ENCODE data around the gene FAM240B. TPM values are rescaled to one million over a fixed set of nuclear protein-coding genes. Genes with fewer than 3 reads are reported as not detected.

FAM240B gene
- total and polyA plus RNA-seq, 2 experiments from 2014 or later = not detected

DNA sequence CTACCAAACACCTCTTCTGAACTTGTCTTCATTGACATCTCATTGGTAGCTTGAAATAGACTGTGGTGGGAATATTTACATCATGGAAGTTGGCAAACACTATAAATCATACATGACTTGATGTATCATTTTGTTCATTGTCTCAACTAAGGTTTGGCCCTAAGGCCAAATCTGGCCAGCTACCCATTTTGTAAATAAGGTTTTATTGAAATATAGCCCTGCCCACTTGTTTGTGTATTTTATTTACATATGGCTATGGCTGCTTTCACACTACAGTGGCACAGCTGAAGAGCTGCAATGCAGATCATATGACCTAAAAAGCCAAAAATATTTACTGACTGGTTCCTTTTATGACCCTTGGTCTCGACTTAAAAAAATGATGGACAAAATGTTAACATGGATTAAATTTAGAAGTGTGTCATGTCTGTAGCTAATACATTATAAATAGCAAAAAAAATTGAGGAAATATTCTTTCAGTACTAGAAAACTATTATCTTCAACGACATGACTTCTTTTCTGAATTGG, 22.1 kb downstream of the FAM240B start:
- no peak overlapping the region for H3K4me3 ChIP-seq
- H3K4me2 ChIP-seq = no peak overlapping the region
- TF ChIP-seq EZH2phosphoT487 (IDR thresholded peaks at IDR 0.05; ENCODE audit: low read depth, severe bottlenecking, unreplicated experiment) (no peak), EZH2 (IDR thresholded peaks at IDR 0.05; ENCODE audit: borderline replicate concordance) (no peak)
- TF ChIP-seq, protein P1, sequence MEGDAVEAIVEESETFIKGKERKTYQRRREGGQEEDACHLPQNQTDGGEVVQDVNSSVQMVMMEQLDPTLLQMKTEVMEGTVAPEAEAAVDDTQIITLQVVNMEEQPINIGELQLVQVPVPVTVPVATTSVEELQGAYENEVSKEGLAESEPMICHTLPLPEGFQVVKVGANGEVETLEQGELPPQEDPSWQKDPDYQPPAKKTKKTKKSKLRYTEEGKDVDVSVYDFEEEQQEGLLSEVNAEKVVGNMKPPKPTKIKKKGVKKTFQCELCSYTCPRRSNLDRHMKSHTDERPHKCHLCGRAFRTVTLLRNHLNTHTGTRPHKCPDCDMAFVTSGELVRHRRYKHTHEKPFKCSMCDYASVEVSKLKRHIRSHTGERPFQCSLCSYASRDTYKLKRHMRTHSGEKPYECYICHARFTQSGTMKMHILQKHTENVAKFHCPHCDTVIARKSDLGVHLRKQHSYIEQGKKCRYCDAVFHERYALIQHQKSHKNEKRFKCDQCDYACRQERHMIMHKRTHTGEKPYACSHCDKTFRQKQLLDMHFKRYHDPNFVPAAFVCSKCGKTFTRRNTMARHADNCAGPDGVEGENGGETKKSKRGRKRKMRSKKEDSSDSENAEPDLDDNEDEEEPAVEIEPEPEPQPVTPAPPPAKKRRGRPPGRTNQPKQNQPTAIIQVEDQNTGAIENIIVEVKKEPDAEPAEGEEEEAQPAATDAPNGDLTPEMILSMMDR (IDR thresholded peaks at IDR 0.05; ENCODE audit: poor library complexity) = no peak
- no peaks in the 10 kb centered on the region for H4K20me1 ChIP-seq (ENCODE audit: insufficient read depth, poor library complexity, severe bottlenecking)
- H3K36me3 ChIP-seq (replicated peaks; ENCODE audit: insufficient read depth, low read depth) = no peaks in the 10 kb centered on the region
- no peak for DNase-seq (ENCODE audit: low spot score)
- H3K27ac ChIP-seq = no peak overlapping the region
- H3K79me2 ChIP-seq = no peaks in the 10 kb centered on the region
- H2AFZ ChIP-seq = no peak overlapping the region
- 80% methylated on average over 2 of the region's 2 CpGs for WGBS (ENCODE audit: low lambda C conversion rate, missing lambda C conversion rate)
- H3K4me1 ChIP-seq (ENCODE audit: insufficient read depth) = no peaks in the 10 kb centered on the region
- H3K9me3 ChIP-seq (ENCODE audit: low read depth) = no peaks in the 10 kb centered on the region
- no peaks in the 10 kb centered on the region for H3K9me2 ChIP-seq (replicated peaks; ENCODE audit: insufficient read depth)
- H3K27me3 ChIP-seq = no peaks in the 10 kb centered on the region

DNA sequence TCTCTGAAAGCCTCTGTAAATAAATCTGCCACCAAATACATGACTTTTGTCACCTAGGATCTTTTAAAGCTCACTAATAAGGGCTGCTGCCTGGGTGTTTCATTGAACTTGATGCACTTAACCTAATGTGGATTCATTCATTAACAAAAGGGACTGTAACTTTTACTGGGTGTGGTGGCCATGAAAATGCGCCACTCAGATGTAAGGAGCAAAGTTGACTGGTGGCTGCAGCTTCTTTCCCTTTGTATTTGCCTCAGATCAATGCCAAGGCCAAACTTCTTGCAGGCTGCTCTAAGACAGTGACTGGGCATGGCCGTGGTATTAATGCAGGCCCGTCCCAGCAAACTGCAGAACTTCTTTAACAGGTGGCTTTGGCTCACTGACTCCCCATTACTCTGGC, 22.9 kb downstream of the FAM240B start:
- Histone ChIP-seq H4K20me1 (ENCODE audit: insufficient read depth, poor library complexity, severe bottlenecking) (no peaks in the 10 kb centered on the region), H3K9me3 (ENCODE audit: low read depth) (no peaks in the 10 kb centered on the region), H3K4me3 (no peak overlapping the region), H3K27me3 (no peaks in the 10 kb centered on the region), H3K4me1 (ENCODE audit: insufficient read depth) (no peaks in the 10 kb centered on the region), H3K27ac (no peak overlapping the region), H3K9me2 (replicated peaks; ENCODE audit: insufficient read depth) (no peaks in the 10 kb centered on the region), H3K79me2 (no peaks in the 10 kb centered on the region), H3K4me2 (no peak overlapping the region), H3K36me3 (replicated peaks; ENCODE audit: insufficient read depth, low read depth) (no peaks in the 10 kb centered on the region), H2AFZ (no peak overlapping the region)
- 90% methylated on average over 3 of the region's 3 CpGs for WGBS (ENCODE audit: low lambda C conversion rate, missing lambda C conversion rate)
- TF ChIP-seq EZH2 (IDR thresholded peaks at IDR 0.05; ENCODE audit: borderline replicate concordance) (no peak), EZH2phosphoT487 (IDR thresholded peaks at IDR 0.05; ENCODE audit: low read depth, severe bottlenecking, unreplicated experiment) (no peak)
- TF ChIP-seq, protein P1 (IDR thresholded peaks at IDR 0.05; ENCODE audit: poor library complexity) = no peak
- DNase-seq (ENCODE audit: low spot score) = no peak

DNA sequence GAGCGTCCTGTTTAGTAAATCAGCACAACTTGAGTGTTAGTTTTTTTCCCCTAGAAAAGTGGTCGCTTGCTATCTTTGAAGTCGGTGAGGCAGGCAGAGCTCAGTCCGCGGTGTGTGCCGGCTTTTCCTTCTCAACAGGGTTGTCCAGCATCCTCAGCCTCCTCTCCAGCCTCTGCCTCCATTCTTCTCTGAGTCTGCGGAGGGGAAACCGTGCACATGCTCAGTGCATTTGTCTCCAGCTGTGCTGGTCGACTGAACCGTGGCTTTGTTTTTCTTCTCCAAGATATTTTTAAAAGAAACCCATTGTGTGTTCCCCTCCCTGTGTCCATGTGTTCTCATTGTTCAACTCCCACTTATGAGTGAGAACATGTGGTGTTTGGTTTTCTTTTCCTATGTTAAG, 25.3 kb downstream of the FAM240B start:
- no peaks in the 10 kb centered on the region for H4K20me1 ChIP-seq (ENCODE audit: insufficient read depth, poor library complexity, severe bottlenecking)
- H3K9me2 ChIP-seq (replicated peaks; ENCODE audit: insufficient read depth) = no peaks in the 10 kb centered on the region
- no peaks in the 10 kb centered on the region for H3K9me3 ChIP-seq (ENCODE audit: low read depth)
- H3K27me3 ChIP-seq = no peaks in the 10 kb centered on the region
- WGBS (ENCODE audit: low lambda C conversion rate, missing lambda C conversion rate) = 85% methylated on average over 10 of the region's 10 CpGs
- H3K27ac ChIP-seq = no peak overlapping the region
- H3K36me3 ChIP-seq (replicated peaks; ENCODE audit: insufficient read depth, low read depth) = no peaks in the 10 kb centered on the region
- no peaks in the 10 kb centered on the region for H3K79me2 ChIP-seq
- peaks cover 12% of the 10 kb centered on the region for H3K4me1 ChIP-seq (ENCODE audit: insufficient read depth)
- no peak overlapping the region for H2AFZ ChIP-seq
- H3K4me2 ChIP-seq = no peak overlapping the region
- TF ChIP-seq, protein P1 (IDR thresholded peaks at IDR 0.05; ENCODE audit: poor library complexity) = no peak
- TF ChIP-seq EZH2phosphoT487 (IDR thresholded peaks at IDR 0.05; ENCODE audit: low read depth, severe bottlenecking, unreplicated experiment) = no peak
- no peak for TF ChIP-seq EZH2 (IDR thresholded peaks at IDR 0.05; ENCODE audit: borderline replicate concordance)
- DNase-seq (ENCODE audit: low spot score) = no peak
- no peak overlapping the region for H3K4me3 ChIP-seq

All from hepatocyte (in vitro differentiated cells).